DOHH2 (cell line): ENCODE data around the gene RAP2A.

Experiments used
- H3F3A ChIP-seq: fragments of 200-600 bp; sonication (generic), shearing (Covaris generic); 2 replicates; pipeline ENCODE4 v1.6.0; 2016; ENCODE audit warnings: antibody characterized with exemption, mild to moderate bottlenecking; ENCODE audit not compliant: control insufficient read depth, insufficient read depth
- H3K27ac ChIP-seq: fragments of 200-600 bp; sonication (generic); 2 replicates; pipeline ENCODE4 v1.5.1; 2014; ENCODE audit warnings: low read depth, mild to moderate bottlenecking, low read length, moderate library complexity
- H3K27me3 ChIP-seq: fragments of 200-600 bp; sonication (generic); 2 replicates; pipeline ENCODE4 v1.6.1; 2014; ENCODE audit warnings: mild to moderate bottlenecking, low read length, mixed read lengths; ENCODE audit not compliant: control insufficient read depth
- H3K36me3 ChIP-seq: fragments of 200-600 bp; sonication (generic); 2 replicates; pipeline ENCODE4 v1.6.1; 2014; ENCODE audit warnings: mild to moderate bottlenecking, low read length, moderate library complexity, mixed read lengths; ENCODE audit not compliant: control insufficient read depth
- H3K4me1 ChIP-seq: fragments of 200-600 bp; sonication (generic); 2 replicates; pipeline ENCODE4 v1.6.1; 2014; ENCODE audit warnings: mild to moderate bottlenecking, low read length, mixed read lengths; ENCODE audit not compliant: control insufficient read depth
- H3K4me2 ChIP-seq: fragments of 200-600 bp; sonication (generic); 2 replicates; pipeline ENCODE4 v1.6.0; 2014; ENCODE audit warnings: mild to moderate bottlenecking, low read length, moderate library complexity
- H3K4me3 ChIP-seq: fragments of 200-600 bp; sonication (generic); 2 replicates; pipeline ENCODE4 v1.5.1; 2014; ENCODE audit warnings: mild to moderate bottlenecking, low read length, mixed read lengths
- H3K79me2 ChIP-seq: fragments of 200-600 bp; sonication (generic); 2 replicates; pipeline ENCODE4 v1.6.1; 2014; ENCODE audit warnings: mild to moderate bottlenecking, low read length, mixed read lengths; ENCODE audit not compliant: control insufficient read depth
- H3K9me2 ChIP-seq: fragments of 200-600 bp; sonication (generic); replicated peaks from 2 replicates; pipeline ENCODE4 v1.6.1; 2014; ENCODE audit warnings: mild to moderate bottlenecking, low read length, mixed read lengths; ENCODE audit not compliant: control insufficient read depth
- H3K9me3 ChIP-seq: fragments of 200-600 bp; sonication (generic); 2 replicates; pipeline ENCODE4 v1.6.1; 2014; ENCODE audit warnings: antibody characterized with exemption, low read length, mixed read lengths; ENCODE audit not compliant: control insufficient read depth, insufficient read depth
- H4K20me1 ChIP-seq: fragments of 200-600 bp; sonication (generic); 2 replicates; pipeline ENCODE4 v1.6.0; 2014; ENCODE audit warnings: low read depth, mild to moderate bottlenecking, antibody characterized with exemption, low read length, moderate library complexity; ENCODE audit not compliant: control insufficient read depth, insufficient read depth
- EZH2phosphoT487 ChIP-seq: fragments of 200-600 bp; sonication (generic); IDR thresholded peaks from 2 replicates; pipeline ENCODE4 v1.6.1; 2017; ENCODE audit warnings: borderline replicate concordance, mild to moderate bottlenecking, antibody characterized with exemption, low read length, moderate library complexity, mixed read lengths
- TF ChIP-seq, protein P1 (sequence below): fragments of 200-600 bp; sonication (generic); IDR thresholded peaks from one replicate; pipeline ENCODE4 v1.5.1; 2014; ENCODE audit warnings: antibody characterized with exemption, mild to moderate bottlenecking, low read depth, low read length; ENCODE audit not compliant: poor library complexity, severe bottlenecking

The RAP2A gene

DNA sequence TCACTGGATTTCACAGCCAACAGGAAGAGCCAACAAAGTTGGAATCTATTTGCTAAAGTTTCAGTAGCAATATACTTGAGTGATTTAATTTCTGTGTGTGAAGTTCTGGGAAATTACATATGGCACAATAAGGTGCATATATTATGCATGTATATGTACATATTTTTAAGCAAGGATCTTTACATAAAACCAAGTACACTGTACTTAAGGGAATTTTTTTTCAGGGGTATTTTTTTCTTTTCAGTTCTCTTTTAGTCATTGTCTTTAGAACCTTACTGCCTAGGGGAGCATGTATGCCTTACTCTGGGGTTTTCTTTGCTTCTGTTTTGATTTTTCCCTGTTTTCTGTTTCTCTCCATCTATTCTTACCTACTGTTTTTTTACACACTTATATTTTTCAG lies 7.4 kb downstream of the RAP2A start:
- H3K27me3 ChIP-seq, result no peaks in the 10 kb centered on the region
- TF ChIP-seq, protein P1, sequence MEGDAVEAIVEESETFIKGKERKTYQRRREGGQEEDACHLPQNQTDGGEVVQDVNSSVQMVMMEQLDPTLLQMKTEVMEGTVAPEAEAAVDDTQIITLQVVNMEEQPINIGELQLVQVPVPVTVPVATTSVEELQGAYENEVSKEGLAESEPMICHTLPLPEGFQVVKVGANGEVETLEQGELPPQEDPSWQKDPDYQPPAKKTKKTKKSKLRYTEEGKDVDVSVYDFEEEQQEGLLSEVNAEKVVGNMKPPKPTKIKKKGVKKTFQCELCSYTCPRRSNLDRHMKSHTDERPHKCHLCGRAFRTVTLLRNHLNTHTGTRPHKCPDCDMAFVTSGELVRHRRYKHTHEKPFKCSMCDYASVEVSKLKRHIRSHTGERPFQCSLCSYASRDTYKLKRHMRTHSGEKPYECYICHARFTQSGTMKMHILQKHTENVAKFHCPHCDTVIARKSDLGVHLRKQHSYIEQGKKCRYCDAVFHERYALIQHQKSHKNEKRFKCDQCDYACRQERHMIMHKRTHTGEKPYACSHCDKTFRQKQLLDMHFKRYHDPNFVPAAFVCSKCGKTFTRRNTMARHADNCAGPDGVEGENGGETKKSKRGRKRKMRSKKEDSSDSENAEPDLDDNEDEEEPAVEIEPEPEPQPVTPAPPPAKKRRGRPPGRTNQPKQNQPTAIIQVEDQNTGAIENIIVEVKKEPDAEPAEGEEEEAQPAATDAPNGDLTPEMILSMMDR, result no peak
- no peak for TF ChIP-seq EZH2phosphoT487
- no peaks in the 10 kb centered on the region for H3F3A ChIP-seq
- peaks cover 1% of the 10 kb centered on the region for H3K4me1 ChIP-seq
- H3K36me3 ChIP-seq, result peaks cover 8% of the 10 kb centered on the region; the same call in 1 of the 2 replicates
- H3K9me3 ChIP-seq, result no peaks in the 10 kb centered on the region
- H3K4me2 ChIP-seq, result no peak overlapping the region
- H3K79me2 ChIP-seq, result peaks cover 14% of the 10 kb centered on the region
- H3K27ac ChIP-seq, result no peak overlapping the region
- no peaks in the 10 kb centered on the region for H4K20me1 ChIP-seq
- no peak overlapping the region for H3K4me3 ChIP-seq
- H3K9me2 ChIP-seq, result no peaks in the 10 kb centered on the region

DNA sequence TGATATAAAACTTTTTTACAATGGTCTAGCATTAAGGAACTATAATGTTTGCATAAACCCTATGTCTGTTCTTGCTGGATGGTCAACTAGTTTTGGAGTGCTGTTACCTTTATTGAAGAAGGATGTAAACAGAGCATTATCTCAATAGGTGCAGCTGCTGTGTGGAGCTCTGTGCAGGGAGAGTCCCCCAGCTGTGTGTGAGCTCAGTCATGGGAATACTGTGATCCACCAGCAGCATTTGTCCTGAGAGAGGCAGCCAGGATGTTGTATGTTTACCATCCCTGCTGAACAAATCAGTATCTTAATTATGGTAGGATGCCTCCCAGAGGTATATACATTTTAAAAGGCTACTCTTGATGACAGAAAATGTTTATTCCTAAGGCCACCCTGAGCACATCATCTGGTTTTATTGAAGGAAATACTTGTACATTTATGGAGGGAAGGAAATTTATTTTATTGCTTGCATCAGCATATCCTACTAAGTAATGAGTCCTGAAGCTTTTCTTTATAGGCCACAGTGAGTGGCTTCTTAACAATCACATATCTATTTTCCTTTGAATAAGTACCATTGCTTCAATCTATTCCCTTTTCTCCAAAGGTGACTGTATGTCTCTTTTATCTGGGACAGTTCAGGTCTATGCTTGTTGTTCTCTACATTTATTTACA lies 11.7 kb downstream of the RAP2A start:
- TF ChIP-seq, protein P1, result no peak
- TF ChIP-seq EZH2phosphoT487, result no peak
- Histone ChIP-seq H3K4me1 (no peaks in the 10 kb centered on the region), H4K20me1 (no peaks in the 10 kb centered on the region)

DNA sequence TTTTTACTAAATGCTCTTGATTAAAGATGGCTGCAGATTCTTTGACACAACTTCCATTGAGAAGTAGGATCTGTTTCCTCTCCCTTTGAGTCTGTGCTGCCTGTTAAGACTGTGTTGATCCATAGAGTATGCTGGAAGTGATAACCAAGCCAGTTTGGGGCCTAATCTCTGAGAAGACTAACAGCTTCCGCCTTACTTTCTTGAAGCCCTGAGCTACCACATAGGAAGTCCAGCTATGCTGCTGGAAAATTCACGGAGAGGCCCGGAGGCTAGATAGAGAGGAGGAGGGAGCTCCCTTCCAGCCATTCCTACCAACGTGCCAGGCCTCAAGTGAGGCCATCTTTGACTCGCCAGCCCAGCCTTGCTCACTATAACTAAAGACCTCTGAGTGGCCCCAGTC lies 12.5 kb downstream of the RAP2A start:
- Histone ChIP-seq H3K79me2 (no peaks in the 10 kb centered on the region), H3K4me2 (no peak overlapping the region)

More for the DNA sequence above, 11.7 kb downstream of the RAP2A start:
- no peaks in the 10 kb centered on the region for H3K9me3 ChIP-seq
- no peak overlapping the region for H3K27ac ChIP-seq
- 0 out of 2 replicates have a peak, but pooled peaks cover 3% of the 10 kb centered on the region for H3K36me3 ChIP-seq
- H3K27me3 ChIP-seq, result no peaks in the 10 kb centered on the region
- H3K79me2 ChIP-seq, result no peaks in the 10 kb centered on the region
- no peaks in the 10 kb centered on the region for H3K9me2 ChIP-seq
- no peak overlapping the region for H3K4me3 ChIP-seq
- no peak overlapping the region for H3K4me2 ChIP-seq
- H3F3A ChIP-seq, result no peaks in the 10 kb centered on the region

More for the DNA sequence above, 12.5 kb downstream of the RAP2A start:
- H3K4me3 ChIP-seq, result no peak overlapping the region
- TF ChIP-seq, protein P1, result no peak
- TF ChIP-seq EZH2phosphoT487, result no peak
- H3K36me3 ChIP-seq, result 0 out of 2 replicates have a peak, but pooled peaks cover 3% of the 10 kb centered on the region
- H3F3A ChIP-seq, result no peaks in the 10 kb centered on the region
- no peaks in the 10 kb centered on the region for H4K20me1 ChIP-seq
- no peaks in the 10 kb centered on the region for H3K9me3 ChIP-seq
- H3K4me1 ChIP-seq, result no peaks in the 10 kb centered on the region
- H3K9me2 ChIP-seq, result no peaks in the 10 kb centered on the region
- no peaks in the 10 kb centered on the region for H3K27me3 ChIP-seq
- H3K27ac ChIP-seq, result no peak overlapping the region
